Measurements from ENCODE around the gene IGF1R.

DNA sequence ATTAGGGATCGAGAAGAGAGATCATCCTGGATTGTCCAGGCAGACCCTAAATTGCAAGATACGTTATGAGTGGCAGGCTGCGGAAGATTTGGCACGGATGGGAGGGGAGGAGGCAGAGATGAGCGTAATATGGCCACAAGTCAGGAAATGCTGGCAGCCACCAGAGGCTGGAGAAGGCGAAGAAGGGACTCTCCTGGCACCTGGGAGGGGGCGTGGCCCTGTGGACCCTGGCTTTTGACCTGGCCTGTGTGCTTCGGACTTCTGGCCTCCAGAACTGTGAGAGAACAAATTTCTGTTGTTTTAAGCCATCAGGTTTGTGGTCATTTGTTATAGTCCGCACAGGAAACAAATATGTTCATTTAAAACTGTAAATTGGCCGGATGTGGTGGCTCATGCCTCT, 31.9 kb upstream of the IGF1R start:
- TF ChIP-seq, protein P1, sequence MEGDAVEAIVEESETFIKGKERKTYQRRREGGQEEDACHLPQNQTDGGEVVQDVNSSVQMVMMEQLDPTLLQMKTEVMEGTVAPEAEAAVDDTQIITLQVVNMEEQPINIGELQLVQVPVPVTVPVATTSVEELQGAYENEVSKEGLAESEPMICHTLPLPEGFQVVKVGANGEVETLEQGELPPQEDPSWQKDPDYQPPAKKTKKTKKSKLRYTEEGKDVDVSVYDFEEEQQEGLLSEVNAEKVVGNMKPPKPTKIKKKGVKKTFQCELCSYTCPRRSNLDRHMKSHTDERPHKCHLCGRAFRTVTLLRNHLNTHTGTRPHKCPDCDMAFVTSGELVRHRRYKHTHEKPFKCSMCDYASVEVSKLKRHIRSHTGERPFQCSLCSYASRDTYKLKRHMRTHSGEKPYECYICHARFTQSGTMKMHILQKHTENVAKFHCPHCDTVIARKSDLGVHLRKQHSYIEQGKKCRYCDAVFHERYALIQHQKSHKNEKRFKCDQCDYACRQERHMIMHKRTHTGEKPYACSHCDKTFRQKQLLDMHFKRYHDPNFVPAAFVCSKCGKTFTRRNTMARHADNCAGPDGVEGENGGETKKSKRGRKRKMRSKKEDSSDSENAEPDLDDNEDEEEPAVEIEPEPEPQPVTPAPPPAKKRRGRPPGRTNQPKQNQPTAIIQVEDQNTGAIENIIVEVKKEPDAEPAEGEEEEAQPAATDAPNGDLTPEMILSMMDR (IDR thresholded peaks at IDR 0.05), result no peak
- TF ChIP-seq EP300 (IDR thresholded peaks at IDR 0.05; ENCODE audit: low read depth) (no peak), POLR2AphosphoS5 (IDR thresholded peaks at IDR 0.05) (no peak), POLR2A (IDR thresholded peaks at IDR 0.05) (no peak)

Data from transverse colon (tissue), 4 donors.